GM19328 (cell line): ENCODE results near the gene ENDOU.
A peak's percentile ranks its signal among the peaks of the same experiment; 100 is the strongest.

Experiments used
- ATAC-seq: cut with Tn5 transposase; IDR thresholded peaks from one replicate; pipeline ENCODE4 v1.9.1; 2021; ENCODE audit warnings: mild to moderate bottlenecking, moderate library complexity; ENCODE audit not compliant: unreplicated experiment

Gene ENDOU

GRCh38 chr12:47744005-47744651 lies 18.8 kb upstream of the ENDOU start:
- no peak for ATAC-seq

GRCh38 chr12:47743311-47743860 lies 18.1 kb upstream of the ENDOU start:
- ATAC-seq = no peak

GRCh38 chr12:47742253-47742825 lies 17.0 kb upstream of the ENDOU start:
- ATAC-seq = no peak

GRCh38 chr12:47741340-47741703 lies 16.0 kb upstream of the ENDOU start:
- no peak for ATAC-seq

GRCh38 chr12:47740606-47741339 lies 15.5 kb upstream of the ENDOU start:
- ATAC-seq = no peak

- ATAC-seq = peak; percentile 58
Measured at GRCh38 chr12:47739979-47740378, 14.7 kb upstream of the ENDOU start.

GRCh38 chr12:47739297-47739696 lies 14.0 kb upstream of the ENDOU start:
- ATAC-seq = no peak

GRCh38 chr12:47737936-47738594 lies 12.8 kb upstream of the ENDOU start:
- ATAC-seq = no peak

- ATAC-seq = no peak
Measured at GRCh38 chr12:47736877-47737676, 11.8 kb upstream of the ENDOU start.

GRCh38 chr12:47736216-47736615 lies 10.9 kb upstream of the ENDOU start:
- no peak for ATAC-seq

GRCh38 chr12:47735649-47736048 lies 10.4 kb upstream of the ENDOU start:
- no peak for ATAC-seq

- ATAC-seq = no peak
Measured at GRCh38 chr12:47734725-47735480, 9.6 kb upstream of the ENDOU start.

- no peak for ATAC-seq
Measured at GRCh38 chr12:47733142-47733541, 7.9 kb upstream of the ENDOU start.

GRCh38 chr12:47732504-47732903 lies 7.2 kb upstream of the ENDOU start:
- no peak for ATAC-seq

GRCh38 chr12:47731723-47732122 lies 6.4 kb upstream of the ENDOU start:
- ATAC-seq = no peak

- no peak for ATAC-seq
Measured at GRCh38 chr12:47730341-47730744, 5.1 kb upstream of the ENDOU start.

- no peak for ATAC-seq
Measured at GRCh38 chr12:47729233-47729632, 3.9 kb upstream of the ENDOU start.

GRCh38 chr12:47725893-47726292 lies 603 bp upstream of the ENDOU start:
- no peak for ATAC-seq

- ATAC-seq = no peak
Measured at GRCh38 chr12:47722941-47723631, 2.2 kb downstream of the ENDOU start.
